CD4-positive, alpha-beta T cell (primary cell): ENCODE measurements around the gene SULF2. TPM values are rescaled to one million over a fixed set of nuclear protein-coding genes. Genes with fewer than 3 reads are reported as not detected.

Source experiments
- ATAC-seq: fragments of 200-7000 bp; cut with Tn5 transposase; one replicate; pipeline ENCODE4 v1.10.0; 2022; ENCODE audit warnings: mild to moderate bottlenecking; ENCODE audit not compliant: poor library complexity
- CTCF ChIA-PET: fragments of 350-600 bp; sonication (Branson Sonifier 250); formaldehyde crosslinking; loops from one replicate; lab custom pipeline; 2021; ENCODE audit warnings: antibody characterized with exemption, inconsistent platforms; lab: Charles Lee
- POLR2A ChIA-PET: fragments of 350-600 bp; sonication (Branson Sonifier 250); formaldehyde crosslinking; loops from one replicate; lab custom pipeline; 2021; ENCODE audit warnings: antibody characterized with exemption, inconsistent platforms; lab: Charles Lee
- DNase-seq, 14 experiments: peaks; one replicate each; pipeline ENCODE4 v3.0.0-alpha.2; 2013 to 2020; ENCODE audit warnings: mixed read lengths in 2 of 14
- H3K27ac ChIP-seq, 2 donors: one replicate each; pipeline versions ENCODE4 v1.5.1 to v1.7.0; 2013; ENCODE audit warnings: low read length in 2 of 2, low read depth in 1 of 2, mild to moderate bottlenecking in 1 of 2
- H3K27me3 ChIP-seq, 2 experiments: 1 replicate in 1 of 2; 2 replicates in 1 of 2; pipeline versions ENCODE4 v1.6.1 to v1.7.0; 2013; ENCODE audit warnings: low read length in 2 of 2, control low read depth in 1 of 2, mild to moderate bottlenecking in 1 of 2, moderate library complexity in 1 of 2; ENCODE audit not compliant: insufficient read depth in 2 of 2, control insufficient read depth in 1 of 2
- H3K36me3 ChIP-seq: one replicate; pipeline ENCODE4 v1.6.1; 2013; ENCODE audit warnings: low read length, control low read depth; ENCODE audit not compliant: insufficient read depth
- H3K4me1 ChIP-seq: one replicate; pipeline ENCODE4 v1.6.1; 2013; ENCODE audit warnings: low read length, control low read depth; ENCODE audit not compliant: insufficient read depth
- H3K4me3 ChIP-seq: one replicate; pipeline ENCODE4 v1.5.1; 2013; ENCODE audit warnings: mild to moderate bottlenecking, low read length, moderate library complexity
- H3K9me3 ChIP-seq, 2 experiments: 1 replicate in 1 of 2; 2 replicates in 1 of 2; pipeline versions ENCODE4 v1.6.1 to v1.7.0; 2013; ENCODE audit warnings: low read length in 2 of 2, mild to moderate bottlenecking in 2 of 2, control low read depth in 1 of 2, moderate library complexity in 1 of 2; ENCODE audit not compliant: control insufficient read depth in 1 of 2, insufficient read depth in 1 of 2
- H3K27ac Mint-ChIP-seq: one replicate; pipeline ENCODE4 v1.8.0; 2020; ENCODE audit warnings: mixed read lengths
- H3K27me3 Mint-ChIP-seq: one replicate; pipeline ENCODE4 v1.8.0; 2021; ENCODE audit warnings: mixed read lengths
- H3K36me3 Mint-ChIP-seq: one replicate; pipeline ENCODE4 v1.8.0; 2021; ENCODE audit warnings: low read depth, mixed read lengths
- H3K4me1 Mint-ChIP-seq: one replicate; pipeline ENCODE4 v1.8.0; 2021; ENCODE audit warnings: low read depth, mixed read lengths
- H3K4me3 Mint-ChIP-seq: one replicate; pipeline ENCODE4 v1.8.0; 2020; ENCODE audit warnings: mild to moderate bottlenecking, mixed read lengths
- H3K9me3 Mint-ChIP-seq: one replicate; pipeline ENCODE4 v1.8.0; 2020; ENCODE audit warnings: mixed read lengths
- intact Hi-C, 2 experiments: fragments of 100-400 bp; cut with DNase I in 1 of 2; cut with micrococcal nuclease in 1 of 2; formaldehyde crosslinking; loops; one replicate each; pipeline versions ENCODE4 v1.15.1 to v1.9.0; 2023 to 2025; cut with DNase I, micrococcal nuclease
- total RNA-seq, 174 experiments: library from RNA in 2 of 174; stranded (reverse) in 2 of 174; gene quantifications; one replicate each; pipeline ENCODE4 v1.2.3 and lab custom pipeline; 2021 to 2026
- TF ChIP-seq, protein P1 (sequence below): fragments of 200-600 bp; IDR thresholded peaks from one replicate; pipeline ENCODE4 v1.8.0; 2022; ENCODE audit warnings: antibody characterized with exemption, mild to moderate bottlenecking

The SULF2 gene
- total RNA-seq, 2 experiments from 2014 or later, result 1.5 to 2.8 TPM

DNA sequence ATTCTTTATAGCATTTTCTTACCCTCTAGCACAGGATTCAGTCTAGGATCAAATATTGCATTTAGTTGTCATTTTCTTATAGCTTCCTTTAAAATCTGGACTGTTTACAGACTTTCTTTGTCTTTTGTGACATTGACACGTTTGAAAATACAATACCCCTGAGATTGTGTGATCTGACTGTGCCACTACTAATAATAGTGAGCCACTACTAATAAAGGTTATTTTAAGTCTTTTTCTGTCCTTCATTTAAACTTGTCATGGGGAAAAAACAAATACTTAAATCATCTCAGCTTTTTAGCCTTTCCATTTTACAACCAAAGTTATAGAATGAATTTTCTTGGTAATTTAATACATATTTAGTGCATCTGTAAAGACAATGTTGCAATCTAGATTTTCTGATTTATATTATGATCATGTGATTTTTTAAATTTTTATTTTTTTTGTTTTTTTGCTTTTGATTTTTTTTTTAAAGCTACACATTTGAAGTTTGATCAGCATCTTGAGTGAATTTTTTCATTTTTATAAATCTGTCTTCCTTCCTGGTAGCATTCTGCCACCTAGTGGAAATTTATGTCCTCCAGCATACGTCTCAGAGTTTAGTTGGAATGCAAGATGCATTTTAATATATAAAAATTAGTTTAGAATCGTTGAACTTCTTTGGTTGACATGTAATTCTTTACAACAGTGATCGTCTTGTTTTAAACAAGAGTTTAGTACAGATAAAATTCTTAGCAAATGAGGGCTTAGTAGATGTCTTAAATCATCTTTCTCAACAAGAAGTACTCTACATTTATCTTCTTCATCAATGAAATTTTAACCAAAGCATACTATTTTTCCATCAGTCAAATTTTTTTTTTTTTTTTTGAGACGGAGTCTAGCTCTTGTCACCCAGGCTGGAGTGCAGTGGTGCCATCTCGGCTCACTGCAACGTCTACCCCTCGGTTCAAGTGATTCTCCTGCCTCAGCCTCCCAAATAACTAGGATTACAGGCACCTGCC is 164.2 kb downstream of the SULF2 start:
- ATAC-seq (peak; percentile 52), DNase-seq (peak in 4 of 14 experiments; percentile 27 to 73 (median 68))
- Histone ChIP-seq H3K27me3 (no peaks in the 10 kb centered on the region), H3K36me3 (peaks cover 39% of the 10 kb centered on the region), H3K4me1 (no peaks in the 10 kb centered on the region), H3K4me3 (no peak overlapping the region), H3K27ac (no peak overlapping the region), H3K9me3 (no peaks in the 10 kb centered on the region)
- ChIA-PET POLR2A (interaction anchor here (1.0 to 1.4 kb wide), 3 partner anchors 11 to 348 kb away, joined by 3 to 4 read pairs (median 3); partner anchors contain the start of gene NCOA3), CTCF (interaction anchor here (0.6 to 5.4 kb wide), 14 partner anchors 10 to 425 kb away, joined by 3 to 34 read pairs (median 4); partner anchors contain the start of gene NCOA3)
- H3K9me3 Mint-ChIP-seq, result no peaks in the 10 kb centered on the region
- H3K36me3 Mint-ChIP-seq, result peaks cover 46% of the 10 kb centered on the region
- peak overlapping the region; percentile 25 for H3K27ac Mint-ChIP-seq
- intact Hi-C loops, result loop anchor here in 1 of 2 experiments (1.0 to 5.0 kb wide), 4 partner anchors 119 to 425 kb away; partner anchors contain the start of gene NCOA3
- H3K27me3 Mint-ChIP-seq, result no peaks in the 10 kb centered on the region
- TF ChIP-seq, protein P1, sequence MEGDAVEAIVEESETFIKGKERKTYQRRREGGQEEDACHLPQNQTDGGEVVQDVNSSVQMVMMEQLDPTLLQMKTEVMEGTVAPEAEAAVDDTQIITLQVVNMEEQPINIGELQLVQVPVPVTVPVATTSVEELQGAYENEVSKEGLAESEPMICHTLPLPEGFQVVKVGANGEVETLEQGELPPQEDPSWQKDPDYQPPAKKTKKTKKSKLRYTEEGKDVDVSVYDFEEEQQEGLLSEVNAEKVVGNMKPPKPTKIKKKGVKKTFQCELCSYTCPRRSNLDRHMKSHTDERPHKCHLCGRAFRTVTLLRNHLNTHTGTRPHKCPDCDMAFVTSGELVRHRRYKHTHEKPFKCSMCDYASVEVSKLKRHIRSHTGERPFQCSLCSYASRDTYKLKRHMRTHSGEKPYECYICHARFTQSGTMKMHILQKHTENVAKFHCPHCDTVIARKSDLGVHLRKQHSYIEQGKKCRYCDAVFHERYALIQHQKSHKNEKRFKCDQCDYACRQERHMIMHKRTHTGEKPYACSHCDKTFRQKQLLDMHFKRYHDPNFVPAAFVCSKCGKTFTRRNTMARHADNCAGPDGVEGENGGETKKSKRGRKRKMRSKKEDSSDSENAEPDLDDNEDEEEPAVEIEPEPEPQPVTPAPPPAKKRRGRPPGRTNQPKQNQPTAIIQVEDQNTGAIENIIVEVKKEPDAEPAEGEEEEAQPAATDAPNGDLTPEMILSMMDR, result peak; percentile 85
- peaks cover 23% of the 10 kb centered on the region for H3K4me1 Mint-ChIP-seq
- H3K4me3 Mint-ChIP-seq, result no peak overlapping the region

DNA sequence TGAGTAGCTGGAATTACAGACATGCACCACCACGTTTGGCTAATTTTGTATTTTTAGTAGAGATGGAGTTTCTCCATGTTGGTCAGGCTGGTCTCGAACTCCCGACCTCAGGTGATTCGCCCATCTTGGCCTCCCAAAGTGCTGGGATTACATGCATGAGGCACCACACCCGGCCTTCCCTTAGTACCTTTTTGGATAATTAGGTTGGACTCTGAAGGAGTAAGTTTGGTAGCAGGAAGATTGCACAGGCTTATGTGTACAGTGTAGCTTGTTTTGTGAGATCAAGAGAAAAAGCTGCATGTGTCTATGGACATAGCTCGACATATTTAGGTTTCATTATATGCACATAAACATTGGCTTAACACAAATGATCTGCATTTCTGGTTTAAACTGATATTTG is 166.8 kb downstream of the SULF2 start:
- H3K9me3 ChIP-seq, result no peaks in the 10 kb centered on the region
- no peak for DNase-seq
- H3K4me1 ChIP-seq, result no peaks in the 10 kb centered on the region
- H3K27ac ChIP-seq, result no peak overlapping the region
- Mint-ChIP-seq H3K36me3 (peaks cover 25% of the 10 kb centered on the region), H3K27me3 (no peaks in the 10 kb centered on the region), H3K27ac (peak overlapping the region; percentile 44), H3K9me3 (no peaks in the 10 kb centered on the region), H3K4me1 (peaks cover 38% of the 10 kb centered on the region), H3K4me3 (no peak overlapping the region)
- H3K36me3 ChIP-seq, result peaks cover 20% of the 10 kb centered on the region
- intact Hi-C loops, result loop anchor here in 1 of 2 experiments (2.0 kb wide), 1 partner anchor 234 kb away; no protein-coding TSS in a partner anchor
- CTCF ChIA-PET, result interaction anchor here (5.4 kb wide), 1 partner anchor 235 kb away, joined by 34 read pairs; no protein-coding TSS in a partner anchor
- H3K27me3 ChIP-seq, result no peaks in the 10 kb centered on the region
- TF ChIP-seq, protein P1, result no peak
- POLR2A ChIA-PET, result no interaction called here
- no peak overlapping the region for H3K4me3 ChIP-seq
- ATAC-seq, result no peak

DNA sequence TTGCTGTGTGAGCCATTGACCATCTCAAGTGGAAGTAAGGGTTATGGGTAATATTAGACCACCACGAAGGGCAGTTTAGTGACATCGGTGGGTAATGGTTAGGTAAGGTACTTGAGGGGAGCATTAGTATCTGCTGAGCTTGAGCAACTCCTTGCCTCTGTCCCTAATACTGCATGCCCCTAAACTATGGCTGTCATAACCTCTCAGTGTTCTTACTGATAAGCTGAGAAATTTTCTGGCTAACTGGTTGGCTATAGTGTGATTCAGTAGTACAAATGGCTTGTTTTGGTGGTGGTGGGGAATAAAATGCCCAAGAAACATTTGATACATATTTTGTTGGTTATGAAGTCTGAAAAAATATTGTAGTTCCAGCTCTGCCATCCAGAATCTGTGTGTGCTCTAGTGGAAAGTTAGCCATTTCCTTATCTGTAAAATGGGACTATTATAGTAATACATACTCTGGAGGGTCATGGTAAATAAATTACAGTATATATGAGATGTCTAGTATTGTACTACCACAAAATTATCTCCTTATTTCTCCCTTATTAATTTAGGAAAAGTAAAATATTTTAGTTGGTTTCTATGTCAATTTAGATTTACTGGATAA is 170.5 kb downstream of the SULF2 start:
- H3K4me3 ChIP-seq, result no peak overlapping the region
- Mint-ChIP-seq H3K4me1 (peaks cover 47% of the 10 kb centered on the region), H3K27me3 (no peaks in the 10 kb centered on the region), H3K36me3 (peaks cover 5% of the 10 kb centered on the region), H3K4me3 (no peak overlapping the region), H3K9me3 (no peaks in the 10 kb centered on the region), H3K27ac (peak overlapping the region; percentile 74)
- peaks cover 11% of the 10 kb centered on the region for H3K4me1 ChIP-seq
- no peaks in the 10 kb centered on the region for H3K9me3 ChIP-seq
- intact Hi-C loops, result no loop called here
- no peaks in the 10 kb centered on the region for H3K27me3 ChIP-seq
- ChIA-PET POLR2A (no interaction called here), CTCF (interaction anchor here (1.5 kb wide), 1 partner anchor 231 kb away, joined by 3 read pairs; no protein-coding TSS in a partner anchor)
- DNase-seq, result no peak
- H3K27ac ChIP-seq, result no peak overlapping the region
- peaks cover 6% of the 10 kb centered on the region for H3K36me3 ChIP-seq
- TF ChIP-seq, protein P1, result no peak
- ATAC-seq, result no peak
